Activated T-helper 2 cell treated with anti-CD3 and anti-CD28 coated beads, Interferon-gamma antibody, Interleukin-2, Interleukin-4, amounts not matched to agents 10 μg/mL and 5 μg/mL and 100 μg/mL, durations not matched to agents 14 hours and 24 hours and 36 hours (primary cell): ENCODE data around the gene SERTAD2. TPM values are rescaled to one million over a fixed set of nuclear protein-coding genes. Genes with fewer than 3 reads are reported as not detected.

Source experiments
- DNase-seq: peaks from one replicate; pipeline ENCODE4 v3.0.0; 2021; ENCODE audit warnings: low spot score
- H3K27ac Mint-ChIP-seq: one replicate; pipeline ENCODE4 v1.8.0; 2021; ENCODE audit warnings: mixed read lengths
- H3K27me3 Mint-ChIP-seq: one replicate; pipeline ENCODE4 v1.8.0; 2021; ENCODE audit warnings: low read depth, mixed read lengths
- H3K36me3 Mint-ChIP-seq: one replicate; pipeline ENCODE4 v1.8.0; 2021; ENCODE audit warnings: low read depth, mixed read lengths
- H3K4me1 Mint-ChIP-seq: one replicate; pipeline ENCODE4 v1.8.0; 2021; ENCODE audit warnings: low read depth, mixed read lengths
- H3K4me3 Mint-ChIP-seq: one replicate; pipeline ENCODE4 v1.8.0; 2021; ENCODE audit warnings: low read depth, mild to moderate bottlenecking, moderate library complexity, mixed read lengths
- H3K9me3 Mint-ChIP-seq: one replicate; pipeline ENCODE4 v1.8.0; 2021; ENCODE audit warnings: mixed read lengths
- intact Hi-C: fragments of 100-400 bp; cut with micrococcal nuclease; formaldehyde crosslinking; loops from one replicate; pipeline ENCODE4 v1.15.1; 2023
- total RNA-seq: library from RNA; stranded (reverse); gene quantifications from 2 replicates; pipeline ENCODE4 v1.2.3, GENCODE V29; 2022

SERTAD2 gene
- total RNA-seq, 1 donor from 2014 or later: 31.0 TPM

- Mint-ChIP-seq H3K4me1 (peaks cover 24% of the 10 kb centered on the region), H3K36me3 (peaks cover 7% of the 10 kb centered on the region), H3K4me3 (no peak overlapping the region), H3K27ac (no peak overlapping the region), H3K9me3 (peaks cover 15% of the 10 kb centered on the region), H3K27me3 (no peaks in the 10 kb centered on the region)
- intact Hi-C loops: loop anchor here (5.0 kb wide), 1 partner anchor 212 kb away; no protein-coding TSS in a partner anchor
- no peak for DNase-seq
These were observed 48.7 kb downstream of the SERTAD2 start for GRCh38 chr2:64605026-64605471.

GRCh38 chr2:64604155-64604554 is 49.6 kb downstream of the SERTAD2 start:
- intact Hi-C loops: no loop called here
- Mint-ChIP-seq H3K36me3 (peaks cover 7% of the 10 kb centered on the region), H3K27ac (no peak overlapping the region), H3K4me1 (peaks cover 22% of the 10 kb centered on the region), H3K9me3 (peaks cover 15% of the 10 kb centered on the region), H3K4me3 (no peak overlapping the region), H3K27me3 (no peaks in the 10 kb centered on the region)
- DNase-seq: no peak

GRCh38 chr2:64602436-64602835 is 51.3 kb downstream of the SERTAD2 start:
- DNase-seq: no peak
- intact Hi-C loops: no loop called here
- H3K4me1 Mint-ChIP-seq: peaks cover 16% of the 10 kb centered on the region

GRCh38 chr2:64601785-64602391 is 51.8 kb downstream of the SERTAD2 start:
- Mint-ChIP-seq H3K27ac (no peak overlapping the region), H3K36me3 (peaks cover 7% of the 10 kb centered on the region)

More at GRCh38 chr2:64602436-64602835, 51.3 kb downstream of the SERTAD2 start:
- H3K36me3 Mint-ChIP-seq: peaks cover 7% of the 10 kb centered on the region
- H3K9me3 Mint-ChIP-seq: peaks cover 15% of the 10 kb centered on the region
- H3K27me3 Mint-ChIP-seq: no peaks in the 10 kb centered on the region
- H3K27ac Mint-ChIP-seq: no peak overlapping the region
- H3K4me3 Mint-ChIP-seq: no peak overlapping the region

GRCh38 chr2:64601034-64601754 is 52.5 kb downstream of the SERTAD2 start:
- intact Hi-C loops: no loop called here
- Mint-ChIP-seq H3K27ac (no peak overlapping the region), H3K4me3 (no peak overlapping the region), H3K4me1 (peaks cover 9% of the 10 kb centered on the region), H3K9me3 (peaks cover 15% of the 10 kb centered on the region), H3K36me3 (peaks cover 7% of the 10 kb centered on the region), H3K27me3 (no peaks in the 10 kb centered on the region)
- DNase-seq: no peak

More at GRCh38 chr2:64601785-64602391, 51.8 kb downstream of the SERTAD2 start:
- intact Hi-C loops: no loop called here
- Mint-ChIP-seq H3K27me3 (no peaks in the 10 kb centered on the region), H3K9me3 (peaks cover 15% of the 10 kb centered on the region), H3K4me3 (no peak overlapping the region), H3K4me1 (peaks cover 15% of the 10 kb centered on the region)
- DNase-seq: no peak

- Mint-ChIP-seq H3K9me3 (peaks cover 10% of the 10 kb centered on the region), H3K4me1 (peaks cover 5% of the 10 kb centered on the region), H3K4me3 (no peak overlapping the region), H3K27ac (no peak overlapping the region), H3K27me3 (no peaks in the 10 kb centered on the region), H3K36me3 (peaks cover 6% of the 10 kb centered on the region)
- intact Hi-C loops: no loop called here
- DNase-seq: no peak
These were observed 54.2 kb downstream of the SERTAD2 start for GRCh38 chr2:64599469-64599868.

GRCh38 chr2:64598226-64598625 is 55.5 kb downstream of the SERTAD2 start:
- intact Hi-C loops: no loop called here
- Mint-ChIP-seq H3K27me3 (no peaks in the 10 kb centered on the region), H3K27ac (no peak overlapping the region)

GRCh38 chr2:64595397-64596176 is 58.1 kb downstream of the SERTAD2 start:
- Mint-ChIP-seq H3K27me3 (no peaks in the 10 kb centered on the region), H3K4me1 (peaks cover 14% of the 10 kb centered on the region), H3K9me3 (no peaks in the 10 kb centered on the region), H3K27ac (no peak overlapping the region), H3K4me3 (no peak overlapping the region), H3K36me3 (peaks cover 24% of the 10 kb centered on the region)
- intact Hi-C loops: no loop called here
- DNase-seq: no peak

More at GRCh38 chr2:64598226-64598625, 55.5 kb downstream of the SERTAD2 start:
- Mint-ChIP-seq H3K36me3 (peaks cover under 1% of the 10 kb centered on the region), H3K4me3 (no peak overlapping the region), H3K4me1 (peaks cover 5% of the 10 kb centered on the region), H3K9me3 (no peaks in the 10 kb centered on the region)
- no peak for DNase-seq

GRCh38 chr2:64594226-64594989 is 59.3 kb downstream of the SERTAD2 start:
- Mint-ChIP-seq H3K27me3 (no peaks in the 10 kb centered on the region), H3K27ac (no peak overlapping the region), H3K4me3 (no peak overlapping the region), H3K36me3 (peaks cover 32% of the 10 kb centered on the region), H3K9me3 (no peaks in the 10 kb centered on the region), H3K4me1 (peaks cover 17% of the 10 kb centered on the region)
- DNase-seq: no peak
- intact Hi-C loops: loop anchor here (5.0 kb wide), 1 partner anchor 158 kb away; no protein-coding TSS in a partner anchor

- H3K36me3 Mint-ChIP-seq: peaks cover 40% of the 10 kb centered on the region
- no peaks in the 10 kb centered on the region for H3K9me3 Mint-ChIP-seq
- no peak overlapping the region for H3K27ac Mint-ChIP-seq
- H3K4me1 Mint-ChIP-seq: peaks cover 15% of the 10 kb centered on the region
- no peak for DNase-seq
- H3K27me3 Mint-ChIP-seq: no peaks in the 10 kb centered on the region
- H3K4me3 Mint-ChIP-seq: no peak overlapping the region
- intact Hi-C loops: loop anchor here (5.0 kb wide), 1 partner anchor 159 kb away; no protein-coding TSS in a partner anchor
These were observed 60.6 kb downstream of the SERTAD2 start for GRCh38 chr2:64593035-64593655.

- Mint-ChIP-seq H3K27ac (peak overlapping the region; percentile 14), H3K4me1 (peaks cover 18% of the 10 kb centered on the region), H3K4me3 (no peak overlapping the region), H3K27me3 (no peaks in the 10 kb centered on the region), H3K9me3 (no peaks in the 10 kb centered on the region), H3K36me3 (peaks cover 52% of the 10 kb centered on the region)
- intact Hi-C loops: loop anchor here (5.0 kb wide), 1 partner anchor 161 kb away; no protein-coding TSS in a partner anchor
- DNase-seq: no peak
These were observed 62.5 kb downstream of the SERTAD2 start for GRCh38 chr2:64591188-64591587.

- Mint-ChIP-seq H3K4me3 (no peak overlapping the region), H3K4me1 (peaks cover 21% of the 10 kb centered on the region), H3K36me3 (peaks cover 55% of the 10 kb centered on the region), H3K27ac (no peak overlapping the region), H3K9me3 (no peaks in the 10 kb centered on the region), H3K27me3 (no peaks in the 10 kb centered on the region)
- no peak for DNase-seq
- intact Hi-C loops: loop anchor here (1.0 kb wide), 3 partner anchors 277 to 453 kb away; no protein-coding TSS in a partner anchor
These were observed 66.2 kb downstream of the SERTAD2 start for GRCh38 chr2:64587561-64587960.
